HepG2 (cell line): ENCODE measurements around the gene MGMT. TPM values are rescaled to one million over a fixed set of nuclear protein-coding genes. Genes with fewer than 3 reads are reported as not detected.

Source experiments
- ATAC-seq: fragments of 200-7000 bp; cut with Tn5 transposase; 3 replicates; pipeline ENCODE4 v1.9.1; 2020; ENCODE audit warnings: mild to moderate bottlenecking, moderate library complexity
- BruUV-seq: library from RNA; stranded (reverse); fragments of 400-500 nt; replicated peaks from 2 replicates; lab custom pipeline; 2021; lab: Mats Ljungman, UMichigan
- CTCF ChIA-PET: fragments of 300-600 bp; formaldehyde crosslinking; extraction: SDS; loops from one replicate; lab custom pipeline; 2021; ENCODE audit warnings: low total read pairs, inconsistent platforms, low intra/inter-chr PET ratio; lab: Yijun Ruan, JAX
- POLR2A ChIA-PET: fragments of 350-600 bp; sonication (Branson Sonifier 250); formaldehyde crosslinking; loops from one replicate; lab custom pipeline; 2020; ENCODE audit warnings: antibody characterized with exemption, inconsistent platforms; lab: Yijun Ruan, JAX
- DNase-seq: peaks from one replicate; pipeline ENCODE4 v3.0.0-alpha.2; 2015; ENCODE audit warnings: low spot score
- FAIRE-seq: peaks from 3 replicates; lab custom pipeline; 2011; peaks lifted over from hg19 to GRCh38; lab: Jason Lieb, UNC
- H2AFZ ChIP-seq: one replicate; pipeline ENCODE4 v1.6.1; 2011; ENCODE audit warnings: low read length, inconsistent platforms
- H3K27ac ChIP-seq: fragments of 300-600 bp; 3 replicates; pipeline ENCODE4 v1.8.0; 2011; ENCODE audit warnings: mixed run types, mild to moderate bottlenecking, mixed read lengths, low read length, inconsistent platforms; ENCODE audit not compliant: insufficient read depth; ENCODE audit errors: extremely low read length
- H3K27me3 ChIP-seq, 2 experiments: fragments of 200-600 bp in 1 of 2; 2 replicates in 1 of 2; 3 replicates in 1 of 2; pipeline versions ENCODE4 v1.6.0 to v1.8.0; 2011; ENCODE audit warnings: low read length in 2 of 2, mild to moderate bottlenecking in 2 of 2, moderate library complexity in 2 of 2, inconsistent platforms in 1 of 2; ENCODE audit not compliant: insufficient read depth in 2 of 2, control insufficient read depth in 1 of 2
- H3K36me3 ChIP-seq, 2 experiments: fragments of 200-600 bp in 1 of 2; replicated peaks in 1 of 2; 2 replicates in 1 of 2; 3 replicates in 1 of 2; pipeline versions ENCODE4 v1.5.1 to v1.8.0; 2011; ENCODE audit warnings: low read length in 2 of 2, inconsistent platforms in 1 of 2; ENCODE audit not compliant: insufficient read depth in 2 of 2, control insufficient read depth in 1 of 2
- H3K4me1 ChIP-seq: 2 replicates; pipeline ENCODE4 v1.5.1; 2012; ENCODE audit warnings: low read length, inconsistent platforms; ENCODE audit not compliant: insufficient read depth
- H3K4me2 ChIP-seq: 2 replicates; pipeline ENCODE4 v1.6.0; 2011; ENCODE audit warnings: low read depth, low read length, inconsistent platforms
- H3K4me3 ChIP-seq, 3 experiments: fragments of 200-600 bp in 1 of 3; sonication (generic), shearing (Covaris generic) in 1 of 3; replicated peaks in 1 of 3; 2 replicates each; pipeline ENCODE4 v1.5.1; 2011 to 2016; ENCODE audit warnings: low read length in 3 of 3, inconsistent platforms in 2 of 3, low read depth in 2 of 3, mild to moderate bottlenecking in 2 of 3, control low read depth in 1 of 3, mixed read lengths in 1 of 3; ENCODE audit not compliant: insufficient read depth in 1 of 3
- H3K79me2 ChIP-seq: one replicate; pipeline ENCODE4 v1.6.1; 2011; ENCODE audit warnings: low read length, inconsistent platforms; ENCODE audit not compliant: insufficient read depth
- H3K9ac ChIP-seq: 2 replicates; pipeline ENCODE4 v1.6.0; 2011; ENCODE audit warnings: mild to moderate bottlenecking, low read depth, low read length, inconsistent platforms; ENCODE audit not compliant: insufficient read depth
- H3K9me3 ChIP-seq: 2 replicates; pipeline ENCODE4 v1.5.1; 2012; ENCODE audit warnings: mild to moderate bottlenecking, low read length
- H4K20me1 ChIP-seq: 2 replicates; pipeline ENCODE4 v1.6.0; 2011; ENCODE audit warnings: inconsistent platforms, mild to moderate bottlenecking, low read length, moderate library complexity; ENCODE audit not compliant: insufficient read depth
- MNT ChIP-seq: fragments of 450-650 bp; IDR thresholded peaks from 2 replicates; pipeline ENCODE4 v1.6.1; 2016
- ZBTB8A ChIP-seq: sonication (generic); formaldehyde crosslinking; IDR thresholded peaks from 2 replicates; pipeline ENCODE4 v1.4.0; 2020; ENCODE audit warnings: mild to moderate bottlenecking, low read depth, missing genetic modification reagents, borderline replicate concordance
- ZNF264 ChIP-seq: sonication (generic); formaldehyde crosslinking; IDR thresholded peaks from 2 replicates; pipeline ENCODE4 v1.4.0; 2020; ENCODE audit warnings: missing genetic modification reagents
- ZSCAN22 ChIP-seq: sonication (generic); formaldehyde crosslinking; IDR thresholded peaks from 2 replicates; pipeline ENCODE4 v1.4.0; 2020; ENCODE audit warnings: mild to moderate bottlenecking, missing genetic modification reagents
- WGBS: methylation state at CpG from one replicate; pipeline ENCODE4 v1.1.6; 2017; ENCODE audit warnings: low lambda C conversion rate; 5-methylcytosine and 5-hydroxymethylcytosine counted together
- in situ Hi-C: cut with HindIII; loops from 2 replicates; pipeline ENCODE4 v1.10.0; 2017; ENCODE audit warnings: low pct_unique_long_range_greater_than_20kb; ENCODE audit not compliant: extremely low pct_ligation_motif_present
- intact Hi-C: fragments of 100-400 bp; cut with micrococcal nuclease; formaldehyde crosslinking; loops from one replicate; pipeline ENCODE4 v1.10.0; 2022; ENCODE audit not compliant: unreplicated experiment
- polyA plus RNA-seq, 8 experiments: library from polyadenylated mRNA; depleted of rRNA in 3 of 8; stranded (reverse) in 7 of 8; unstranded in 1 of 8; fragments of >200 nt; fragmentation: Illumina TruSeq in 4 of 8; extraction: Trizol in 4 of 8; gene quantifications; 2 replicates each; pipeline versions ENCODE4 v1.2.1 to v1.2.3, GENCODE V29; 2011 to 2016; ENCODE audit warnings: low read depth in 4 of 8, missing spikeins in 1 of 8, mixed read lengths in 1 of 8; ENCODE audit not compliant: insufficient read depth in 1 of 8
- total RNA-seq, 5 experiments: library from RNA; depleted of rRNA; stranded (reverse); fragments of >200 nt; fragmentation: Illumina TruSeq; extraction: Trizol; gene quantifications; 2 replicates each; pipeline ENCODE4 v1.2.3, GENCODE V29; 2016; ENCODE audit warnings: low read depth in 1 of 5

The MGMT gene
- total and polyA plus RNA-seq, 2 of the 13 experiments (the other 11 are each of a cell fraction or from before 2014, with no cell fraction given): 12.0 to 19.5 TPM

GRCh38 chr10:129759214-129760002 lies 292.4 kb downstream of the MGMT start:
- in situ Hi-C loops: no loop called here
- Histone ChIP-seq H3K36me3 (no peaks in the 10 kb centered on the region), H4K20me1 (no peaks in the 10 kb centered on the region), H3K9ac (no peak overlapping the region), H3K4me2 (no peak overlapping the region), H3K9me3 (peaks cover 5% of the 10 kb centered on the region; the same call in 1 of the 2 replicates), H3K27me3 (no peaks in the 10 kb centered on the region), H3K4me1 (no peaks in the 10 kb centered on the region; the same call in 1 of the 2 replicates), H3K4me3 (no peak overlapping the region), H3K27ac (no peak overlapping the region), H3K79me2 (no peaks in the 10 kb centered on the region), H2AFZ (no peak overlapping the region)
- ATAC-seq (no peak), FAIRE-seq (no peak), DNase-seq (no peak)
- intact Hi-C loops: no loop called here
- 68% methylated on average over 12 of the region's 21 CpGs for WGBS
- no peak for TF ChIP-seq ZSCAN22 (CRISPR knock-in tag)
- TF ChIP-seq ZNF264: no peak
- CTCF ChIA-PET: no interaction called here
- BruUV-seq: no TSS peak
- POLR2A ChIA-PET: no interaction called here

GRCh38 chr10:129760003-129760315 lies 292.9 kb downstream of the MGMT start:
- ChIA-PET POLR2A (no interaction called here), CTCF (no interaction called here)
- no peaks in the 10 kb centered on the region for H3K9me3 ChIP-seq
- intact Hi-C loops: no loop called here
- H2AFZ ChIP-seq: no peak overlapping the region
- no peak overlapping the region for H3K27ac ChIP-seq
- no peak overlapping the region for H3K4me3 ChIP-seq
- H3K79me2 ChIP-seq: no peaks in the 10 kb centered on the region
- no peaks in the 10 kb centered on the region for H4K20me1 ChIP-seq
- H3K9ac ChIP-seq: no peak overlapping the region
- H3K4me2 ChIP-seq: no peak overlapping the region
- DNase-seq: no peak
- ATAC-seq: no peak
- FAIRE-seq: no peak
- no TSS peak for BruUV-seq
- in situ Hi-C loops: no loop called here
- WGBS: 50% methylated on average over 2 of the region's 11 CpGs
- H3K36me3 ChIP-seq: no peaks in the 10 kb centered on the region
- peak; percentile 15; the same call in 1 of the 2 replicates for TF ChIP-seq MNT
- TF ChIP-seq ZBTB8A (CRISPR knock-in tag): no peak
- H3K27me3 ChIP-seq: no peaks in the 10 kb centered on the region
- no peaks in the 10 kb centered on the region; the same call in 1 of the 2 replicates for H3K4me1 ChIP-seq
